ENCODE measurements around the gene FAS.
A peak's percentile ranks its signal among the peaks of the same experiment; 100 is the strongest.

Gene FAS

GRCh38 chr10:88974012-88974411 lies 16.6 kb upstream of the FAS start:
- DNase-seq: no peak

GRCh38 chr10:88974446-88975376 lies 15.9 kb upstream of the FAS start:
- DNase-seq: no peak

- DNase-seq: no peak
These were observed 15.2 kb upstream of the FAS start for GRCh38 chr10:88975377-88975720.

- DNase-seq: no peak
These were observed 12.1 kb upstream of the FAS start for GRCh38 chr10:88978463-88978862.

- DNase-seq: no peak
These were observed 11.4 kb upstream of the FAS start for GRCh38 chr10:88979153-88979562.

GRCh38 chr10:88979603-88980002 lies 11.0 kb upstream of the FAS start:
- DNase-seq: no peak

- no peak for DNase-seq
These were observed 10.4 kb upstream of the FAS start for GRCh38 chr10:88980247-88980646.

- DNase-seq: no peak
These were observed 9.8 kb upstream of the FAS start for GRCh38 chr10:88980800-88981199.

GRCh38 chr10:88981435-88981834 lies 9.2 kb upstream of the FAS start:
- DNase-seq: no peak

GRCh38 chr10:88982366-88982765 lies 8.2 kb upstream of the FAS start:
- no peak for DNase-seq

GRCh38 chr10:88983206-88983605 lies 7.4 kb upstream of the FAS start:
- DNase-seq: no peak

GRCh38 chr10:88983939-88984338 lies 6.7 kb upstream of the FAS start:
- no peak for DNase-seq

- no peak for DNase-seq
These were observed 6.1 kb upstream of the FAS start for GRCh38 chr10:88984525-88984924.

GRCh38 chr10:88986549-88987242 lies 3.9 kb upstream of the FAS start:
- DNase-seq: no peak

GRCh38 chr10:88987243-88987725 lies 3.3 kb upstream of the FAS start:
- peak; percentile 75 for DNase-seq

- DNase-seq: no peak
These were observed 2.8 kb upstream of the FAS start for GRCh38 chr10:88987840-88988239.

- DNase-seq: no peak
These were observed 1.2 kb upstream of the FAS start for GRCh38 chr10:88989423-88989822.

- no peak for DNase-seq
These were observed 694 bp upstream of the FAS start for GRCh38 chr10:88989824-88990383.

GRCh38 chr10:88991161-88991898 lies 732 bp downstream of the FAS start:
- DNase-seq: peak; percentile 87

GRCh38 chr10:88991899-88992320 lies 1.3 kb downstream of the FAS start:
- no peak for DNase-seq

- no peak for DNase-seq
These were observed 2.4 kb downstream of the FAS start for GRCh38 chr10:88992921-88993524.

GRCh38 chr10:88994019-88994418 lies 3.4 kb downstream of the FAS start:
- no peak for DNase-seq

Measured in activated CD4-positive, alpha-beta T cell treated with anti-CD3 and anti-CD28 coated beads, Interleukin-2, Interleukin-6, amounts not matched to agents 100 ng/mL and 50 ng/mL, durations not matched to agents 16 hours and 8 hours (primary cell).